Measurements from ENCODE around the gene KIAA0753. TPM values are rescaled to one million over a fixed set of nuclear protein-coding genes. Genes with fewer than 3 reads are reported as not detected.

KIAA0753 gene
- total RNA-seq, 1 donor from 2014 or later: 19.8 TPM

- DNase-seq (ENCODE audit: extremely low read depth, low read depth, low spot score): no peak
These were observed 112.0 kb downstream of the KIAA0753 start for GRCh38 chr17:6528557-6528956.

Other genes with a start within 250 kb of the KIAA0753 start
- gene AIPL1, start 205.6 kb downstream of the KIAA0753 start, total RNA-seq: not detected in 2 replicates
- 2.8 and 8.2 TPM in 2 replicates for gene PIMREG, start 196.3 kb downstream of the KIAA0753 start, total RNA-seq
- 0.15 and 0.82 TPM in 2 replicates for gene PITPNM3, start 84.2 kb downstream of the KIAA0753 start, total RNA-seq
- 177 and 221 TPM in 2 replicates for gene TXNDC17, start 349 bp upstream of the KIAA0753 start, total RNA-seq
- gene MED31, start 10.9 kb upstream of the KIAA0753 start, total RNA-seq: 12.0 and 15.7 TPM in 2 replicates
- 2.7 TPM in 1 of 2 replicates, not detected in the other for gene C17orf100, start 11.1 kb upstream of the KIAA0753 start, total RNA-seq
- not detected in 2 replicates for gene SLC13A5, start 72.7 kb upstream of the KIAA0753 start, total RNA-seq
- 19.4 and 82.8 TPM in 2 replicates for gene XAF1, start 115.3 kb upstream of the KIAA0753 start, total RNA-seq
- 0.29 and 0.58 TPM in 2 replicates for gene FBXO39, start 135.5 kb upstream of the KIAA0753 start, total RNA-seq
- gene TEKT1, start 191.0 kb upstream of the KIAA0753 start, total RNA-seq: not detected in 2 replicates